Caco-2 (cell line): Measurements from ENCODE around the gene PPP4R3A. TPM values are rescaled to one million over a fixed set of nuclear protein-coding genes. Genes with fewer than 3 reads are reported as not detected.

ENCODE experiments used
- BruUV-seq: library from RNA; stranded (reverse); fragments of 400-500 nt; replicated peaks from 2 replicates; lab custom pipeline; 2021; lab: Mats Ljungman, UMichigan
- CTCF ChIA-PET: fragments of 300-600 bp; sonication (Branson Sonifier 250); formaldehyde crosslinking; loops from one replicate; lab custom pipeline; 2022; ENCODE audit warnings: antibody characterized with exemption; lab: Charles Lee
- POLR2A ChIA-PET: fragments of 300-600 bp; sonication (Branson Sonifier 250); formaldehyde crosslinking; loops from one replicate; lab custom pipeline; 2022; ENCODE audit warnings: antibody characterized with exemption; lab: Charles Lee
- DNase-seq, 2 experiments: peaks; one replicate each; pipeline versions ENCODE4 v3.0.0 to v3.0.0-alpha.2; 2020 to 2022
- H3K27me3 ChIP-seq: replicated peaks from 2 replicates; pipeline ENCODE4 v1.6.0; 2011; ENCODE audit warnings: low read length; ENCODE audit not compliant: control insufficient read depth, insufficient read depth
- H3K36me3 ChIP-seq: 2 replicates; pipeline ENCODE4 v1.5.1; 2011; ENCODE audit warnings: low read length; ENCODE audit not compliant: control insufficient read depth, insufficient read depth
- H3K4me1 ChIP-seq: fragments of 250-450 bp; sonication (Bioruptor Pico); 2 replicates; pipeline ENCODE4 v1.5.1; 2020; ENCODE audit warnings: mild to moderate bottlenecking
- H3K4me3 ChIP-seq: 2 replicates; pipeline ENCODE4 v1.5.1; 2011; ENCODE audit warnings: low read depth, mild to moderate bottlenecking, control low read depth, low read length
- H3K9me3 ChIP-seq: fragments of 250-450 bp; sonication (Bioruptor Pico); 2 replicates; pipeline ENCODE4 v1.5.1; 2020; ENCODE audit warnings: mild to moderate bottlenecking, moderate library complexity
- H3K27ac Mint-ChIP-seq: one replicate; pipeline ENCODE4 v1.8.0; 2022; ENCODE audit warnings: mixed read lengths; ENCODE audit not compliant: unreplicated experiment
- H3K27me3 Mint-ChIP-seq: one replicate; pipeline ENCODE4 v1.8.0; 2022; ENCODE audit warnings: mixed read lengths; ENCODE audit not compliant: insufficient read depth, unreplicated experiment
- H3K36me3 Mint-ChIP-seq: one replicate; pipeline ENCODE4 v1.8.0; 2022; ENCODE audit warnings: mild to moderate bottlenecking, mixed read lengths; ENCODE audit not compliant: insufficient read depth, unreplicated experiment
- H3K4me1 Mint-ChIP-seq: one replicate; pipeline ENCODE4 v1.8.0; 2022; ENCODE audit warnings: low read depth, mixed read lengths; ENCODE audit not compliant: unreplicated experiment
- H3K4me3 Mint-ChIP-seq: one replicate; pipeline ENCODE4 v1.8.0; 2022; ENCODE audit warnings: mild to moderate bottlenecking, moderate library complexity, mixed read lengths; ENCODE audit not compliant: unreplicated experiment
- H3K9me3 Mint-ChIP-seq: one replicate; pipeline ENCODE4 v1.8.0; 2022; ENCODE audit warnings: mixed read lengths; ENCODE audit not compliant: unreplicated experiment
- intact Hi-C: fragments of 100-400 bp; cut with micrococcal nuclease; formaldehyde crosslinking; loops from one replicate; pipeline ENCODE4 v1.10.0; 2022; ENCODE audit not compliant: unreplicated experiment
- total RNA-seq: library from RNA; stranded (reverse); gene quantifications from 2 replicates; pipeline ENCODE4 v1.2.3, GENCODE V29; 2022
- TF ChIP-seq, protein P1 (sequence below), 2 experiments: fragments of 200-600 bp in 1 of 2; IDR thresholded peaks; 1 replicate in 1 of 2; 2 replicates in 1 of 2; pipeline versions ENCODE4 v1.5.1 to v1.8.0; 2011 to 2022; ENCODE audit warnings: antibody characterized with exemption in 1 of 2, control low read depth in 1 of 2, inconsistent platforms in 1 of 2, low read depth in 1 of 2, low read length in 1 of 2, mild to moderate bottlenecking in 1 of 2, moderate library complexity in 1 of 2; ENCODE audit not compliant: insufficient read depth in 1 of 2, severe bottlenecking in 1 of 2, unreplicated experiment in 1 of 2

PPP4R3A gene
- total RNA-seq, 1 experiment from 2014 or later = 98.9 TPM

DNA sequence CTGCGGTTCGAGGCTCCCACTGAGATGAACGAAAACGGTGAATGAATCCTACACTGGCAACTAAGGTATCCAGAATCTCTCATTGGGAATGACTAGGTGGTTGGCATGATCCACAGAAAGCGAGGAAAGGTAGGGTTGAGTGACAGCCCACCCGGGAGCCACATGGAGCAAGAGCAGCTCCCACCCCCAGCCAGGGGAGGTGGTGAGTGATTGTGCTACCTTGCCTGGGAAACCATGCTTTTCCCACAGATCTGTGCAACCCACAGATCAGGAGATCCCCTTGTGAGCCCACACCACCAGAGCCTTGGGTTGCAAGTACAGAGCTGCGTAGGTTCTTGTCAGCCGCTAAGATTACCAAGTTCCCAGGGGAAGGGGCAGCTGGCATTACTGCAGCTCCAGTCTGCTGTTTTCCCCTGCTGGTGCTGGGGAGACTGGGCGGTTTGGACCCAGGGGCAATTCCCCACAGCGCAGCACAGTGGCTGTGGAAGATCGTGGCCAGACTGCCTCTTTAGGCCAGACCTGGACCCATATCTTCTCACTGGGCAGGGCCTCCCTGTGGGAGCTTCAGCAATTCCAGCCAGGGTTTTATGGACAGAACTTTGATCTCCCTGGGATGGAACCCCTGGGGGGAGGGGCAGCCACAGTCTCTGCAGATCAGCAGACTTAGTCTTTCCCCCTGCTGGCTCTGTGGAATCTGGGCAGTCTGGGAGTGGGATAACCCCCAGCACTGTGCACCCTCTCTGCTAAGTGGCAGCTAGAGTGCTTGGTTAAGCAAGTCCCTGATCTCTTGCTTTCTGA is 44.6 kb upstream of the PPP4R3A start:
- Histone ChIP-seq H3K27me3 (no peaks in the 10 kb centered on the region), H3K4me1 (peaks cover 21% of the 10 kb centered on the region), H3K9me3 (no peaks in the 10 kb centered on the region), H3K4me3 (no peak overlapping the region), H3K36me3 (no peaks in the 10 kb centered on the region)
- TF ChIP-seq, protein P1, sequence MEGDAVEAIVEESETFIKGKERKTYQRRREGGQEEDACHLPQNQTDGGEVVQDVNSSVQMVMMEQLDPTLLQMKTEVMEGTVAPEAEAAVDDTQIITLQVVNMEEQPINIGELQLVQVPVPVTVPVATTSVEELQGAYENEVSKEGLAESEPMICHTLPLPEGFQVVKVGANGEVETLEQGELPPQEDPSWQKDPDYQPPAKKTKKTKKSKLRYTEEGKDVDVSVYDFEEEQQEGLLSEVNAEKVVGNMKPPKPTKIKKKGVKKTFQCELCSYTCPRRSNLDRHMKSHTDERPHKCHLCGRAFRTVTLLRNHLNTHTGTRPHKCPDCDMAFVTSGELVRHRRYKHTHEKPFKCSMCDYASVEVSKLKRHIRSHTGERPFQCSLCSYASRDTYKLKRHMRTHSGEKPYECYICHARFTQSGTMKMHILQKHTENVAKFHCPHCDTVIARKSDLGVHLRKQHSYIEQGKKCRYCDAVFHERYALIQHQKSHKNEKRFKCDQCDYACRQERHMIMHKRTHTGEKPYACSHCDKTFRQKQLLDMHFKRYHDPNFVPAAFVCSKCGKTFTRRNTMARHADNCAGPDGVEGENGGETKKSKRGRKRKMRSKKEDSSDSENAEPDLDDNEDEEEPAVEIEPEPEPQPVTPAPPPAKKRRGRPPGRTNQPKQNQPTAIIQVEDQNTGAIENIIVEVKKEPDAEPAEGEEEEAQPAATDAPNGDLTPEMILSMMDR (IDR thresholded peaks at IDR 0.05; ENCODE audit: insufficient read depth in 1 of 2, low read depth in 1 of 2, low read length in 1 of 2, severe bottlenecking in 1 of 2, unreplicated experiment in 1 of 2) = peak in 1 of 2 experiments; percentile 27
- Mint-ChIP-seq H3K9me3 (peaks cover 21% of the 10 kb centered on the region), H3K27me3 (no peaks in the 10 kb centered on the region), H3K4me1 (peaks cover 13% of the 10 kb centered on the region), H3K36me3 (no peaks in the 10 kb centered on the region), H3K27ac (peak overlapping the region; percentile 72), H3K4me3 (peak overlapping the region; percentile 39)
- CTCF ChIA-PET = interaction anchor here (1.3 to 1.5 kb wide), 2 partner anchors 12 to 14 kb away, joined by 3 read pairs; no protein-coding TSS in a partner anchor
- POLR2A ChIA-PET = interaction anchor here (1.0 to 1.4 kb wide), 2 partner anchors 43 to 45 kb away, joined by 4 to 5 read pairs; partner anchors contain the start of gene PPP4R3A
- DNase-seq = peak; percentile 92 to 93
- intact Hi-C loops = loop anchor here (1.0 kb wide), 2 partner anchors 19 to 44 kb away; partner anchors contain the start of gene PPP4R3A
- BruUV-seq = no TSS peak

DNA sequence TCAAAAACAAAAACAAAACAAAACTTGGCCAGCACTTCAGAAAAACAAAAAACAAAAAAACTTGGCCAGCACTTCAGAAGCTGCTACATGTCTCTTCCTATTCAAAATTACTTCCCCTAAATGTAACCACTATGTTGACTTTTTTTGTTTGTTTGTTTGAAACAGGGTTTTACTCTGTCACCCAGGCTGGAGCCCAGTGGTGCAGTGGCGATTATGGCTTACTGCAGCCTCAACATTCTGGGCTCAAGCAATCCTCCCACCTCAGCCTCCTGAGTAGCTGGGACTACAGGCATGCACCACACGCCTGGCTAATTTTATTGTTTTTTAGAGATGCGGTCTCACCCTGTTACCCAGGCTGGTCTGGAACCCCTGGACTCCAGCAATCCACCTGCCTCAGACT is 38.0 kb upstream of the PPP4R3A start:
- ChIA-PET POLR2A (interaction anchor here (0.6 kb wide), 1 partner anchor 39 kb away, joined by 3 read pairs; no protein-coding TSS in a partner anchor), CTCF (no interaction called here)
- Histone ChIP-seq H3K36me3 (no peaks in the 10 kb centered on the region), H3K9me3 (no peaks in the 10 kb centered on the region), H3K27me3 (no peaks in the 10 kb centered on the region), H3K4me3 (no peak overlapping the region), H3K4me1 (no peaks in the 10 kb centered on the region)
- Mint-ChIP-seq H3K36me3 (no peaks in the 10 kb centered on the region), H3K9me3 (no peaks in the 10 kb centered on the region), H3K27ac (no peak overlapping the region), H3K4me3 (no peak overlapping the region), H3K27me3 (no peaks in the 10 kb centered on the region), H3K4me1 (no peaks in the 10 kb centered on the region)
- TF ChIP-seq, protein P1 (IDR thresholded peaks at IDR 0.05; ENCODE audit: insufficient read depth in 1 of 2, low read depth in 1 of 2, low read length in 1 of 2, severe bottlenecking in 1 of 2, unreplicated experiment in 1 of 2) = no peak
- no peak for DNase-seq
- intact Hi-C loops = no loop called here
- no TSS peak for BruUV-seq

DNA sequence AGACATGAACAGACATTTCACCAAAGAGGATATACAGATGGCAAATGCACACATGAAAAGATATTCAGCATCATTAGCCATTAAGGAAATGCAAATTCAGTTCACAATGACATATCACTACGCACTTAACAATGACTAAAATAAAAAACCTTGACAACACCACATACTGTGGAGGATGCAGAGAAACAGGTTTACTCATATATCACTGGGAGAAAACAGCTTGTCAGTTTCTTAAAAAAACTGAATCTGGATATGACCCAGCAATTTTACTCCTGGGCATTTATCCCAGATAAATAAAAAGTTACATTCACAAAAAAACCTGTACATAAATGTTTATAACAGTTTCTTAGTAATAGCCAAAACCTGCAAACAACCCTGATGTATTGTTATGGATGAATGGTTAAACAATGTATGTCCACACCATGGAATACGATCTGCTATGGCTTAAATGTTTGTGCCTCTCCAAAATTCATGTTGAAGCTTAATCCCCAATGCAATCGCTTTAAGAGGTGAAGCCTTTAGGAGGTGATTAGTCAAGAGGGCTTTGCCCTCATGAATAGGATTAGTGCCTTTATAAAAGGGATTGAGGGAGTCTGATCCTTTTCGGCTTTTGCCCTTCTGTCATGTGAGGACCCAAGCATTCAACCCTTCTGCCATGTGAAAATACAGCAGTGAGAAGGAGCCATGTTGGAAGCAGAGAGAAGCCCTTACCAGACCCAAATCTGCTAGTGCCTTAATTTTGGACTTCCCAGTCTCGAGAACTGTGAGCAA is 36.0 kb upstream of the PPP4R3A start:
- Mint-ChIP-seq H3K36me3 (no peaks in the 10 kb centered on the region), H3K27me3 (no peaks in the 10 kb centered on the region), H3K9me3 (peaks cover 14% of the 10 kb centered on the region), H3K4me3 (no peak overlapping the region), H3K4me1 (no peaks in the 10 kb centered on the region), H3K27ac (no peak overlapping the region)
- CTCF ChIA-PET = no interaction called here
- TF ChIP-seq, protein P1 (IDR thresholded peaks at IDR 0.05; ENCODE audit: insufficient read depth in 1 of 2, low read depth in 1 of 2, low read length in 1 of 2, severe bottlenecking in 1 of 2, unreplicated experiment in 1 of 2) = no peak
- intact Hi-C loops = no loop called here
- Histone ChIP-seq H3K4me3 (no peak overlapping the region), H3K27me3 (no peaks in the 10 kb centered on the region), H3K9me3 (peaks cover 8% of the 10 kb centered on the region; the same call in 1 of the 2 replicates), H3K36me3 (no peaks in the 10 kb centered on the region), H3K4me1 (no peaks in the 10 kb centered on the region)
- no TSS peak for BruUV-seq
- DNase-seq = no peak
- POLR2A ChIA-PET = no interaction called here
